Neuronal stem cell (in vitro differentiated cells): ENCODE results near the gene MAN2A1.

Experiments
- DNase-seq: peaks from one replicate; pipeline ENCODE4 v3.0.0-alpha.2; 2013; ENCODE audit warnings: low spot score
- H2AFZ ChIP-seq: one replicate; pipeline ENCODE4 v1.6.1; 2013; ENCODE audit warnings: mild to moderate bottlenecking, low read length, inconsistent platforms
- H2AK5ac ChIP-seq: 2 replicates; pipeline ENCODE4 v1.6.1; 2013; ENCODE audit warnings: low read depth, mild to moderate bottlenecking, inconsistent platforms, low read length, moderate library complexity, mixed read lengths
- H2BK120ac ChIP-seq: 2 replicates; pipeline ENCODE4 v1.6.1; 2013; ENCODE audit warnings: low read depth, mild to moderate bottlenecking, inconsistent platforms, low read length, moderate library complexity, mixed read lengths
- H2BK12ac ChIP-seq: one replicate; pipeline ENCODE4 v1.6.1; 2013; ENCODE audit warnings: low read length, inconsistent platforms
- H2BK15ac ChIP-seq: 2 replicates; pipeline ENCODE4 v1.6.1; 2013; ENCODE audit warnings: mild to moderate bottlenecking, low read length, inconsistent platforms, mixed read lengths
- H2BK5ac ChIP-seq: one replicate; pipeline ENCODE4 v1.6.1; 2013; ENCODE audit warnings: inconsistent platforms, mild to moderate bottlenecking, low read length, moderate library complexity
- H3K14ac ChIP-seq: one replicate; pipeline ENCODE4 v1.6.1; 2013; ENCODE audit warnings: low read length, inconsistent platforms
- H3K18ac ChIP-seq: 2 replicates; pipeline ENCODE4 v1.6.1; 2013; ENCODE audit warnings: low read length, inconsistent platforms
- H3K23ac ChIP-seq: 2 replicates; pipeline ENCODE4 v1.6.1; 2013; ENCODE audit warnings: low read depth, mild to moderate bottlenecking, mixed read lengths, low read length, inconsistent platforms; ENCODE audit not compliant: poor library complexity
- H3K27ac ChIP-seq: replicated peaks from 3 replicates; pipeline ENCODE4 v1.5.1; 2013; ENCODE audit warnings: low read length, inconsistent platforms
- H3K27me3 ChIP-seq, 3 experiments: 2 replicates each; pipeline ENCODE4 v1.6.1; 2013; ENCODE audit warnings: low read length in 3 of 3, mild to moderate bottlenecking in 2 of 3, inconsistent platforms in 1 of 3, low read depth in 1 of 3, mixed read lengths in 1 of 3, moderate library complexity in 1 of 3; ENCODE audit not compliant: control insufficient read depth in 3 of 3, insufficient read depth in 3 of 3
- H3K36me3 ChIP-seq, 2 donors: replicated peaks in 1 of 2; 2 replicates each; pipeline ENCODE4 v1.6.1; 2013; ENCODE audit warnings: low read length in 2 of 2; ENCODE audit not compliant: control insufficient read depth in 2 of 2, insufficient read depth in 2 of 2
- H3K4ac ChIP-seq: 2 replicates; pipeline ENCODE4 v1.6.1; 2013; ENCODE audit warnings: inconsistent platforms, mild to moderate bottlenecking, low read length, moderate library complexity
- H3K4me1 ChIP-seq, 2 donors: 1 replicate in 1 of 2; 2 replicates in 1 of 2; pipeline ENCODE4 v1.6.1; 2013; ENCODE audit warnings: low read length in 2 of 2, low read depth in 1 of 2; ENCODE audit not compliant: control insufficient read depth in 2 of 2, insufficient read depth in 1 of 2
- H3K4me2 ChIP-seq: one replicate; pipeline ENCODE4 v1.6.1; 2013; ENCODE audit warnings: mild to moderate bottlenecking, low read length, inconsistent platforms; ENCODE audit not compliant: insufficient read depth, poor library complexity, severe bottlenecking
- H3K4me3 ChIP-seq, 2 donors: 2 replicates each; pipeline ENCODE4 v1.5.1; 2013; ENCODE audit warnings: low read length in 2 of 2, mild to moderate bottlenecking in 2 of 2, inconsistent platforms in 1 of 2, moderate library complexity in 1 of 2
- H3K79me1 ChIP-seq: one replicate; pipeline ENCODE4 v1.6.1; 2013; ENCODE audit warnings: low read depth, mild to moderate bottlenecking, inconsistent platforms, low read length, moderate library complexity
- H3K9ac ChIP-seq: one replicate; pipeline ENCODE4 v1.6.1; 2013; ENCODE audit warnings: mild to moderate bottlenecking, low read depth, low read length, inconsistent platforms; ENCODE audit not compliant: poor library complexity
- H3K9me3 ChIP-seq, 2 donors: replicated peaks in 1 of 2; 2 replicates each; pipeline versions ENCODE3 to v1.6.1; 2013; ENCODE audit warnings: low read length in 2 of 2, mild to moderate bottlenecking in 2 of 2, inconsistent platforms in 1 of 2, low read depth in 1 of 2, mixed read lengths in 1 of 2, moderate library complexity in 1 of 2; ENCODE audit not compliant: control insufficient read depth in 2 of 2, insufficient read depth in 1 of 2
- H4K8ac ChIP-seq: one replicate; pipeline ENCODE4 v1.6.1; 2013; ENCODE audit warnings: low read depth, mild to moderate bottlenecking, inconsistent platforms, low read length, moderate library complexity
- H4K91ac ChIP-seq: one replicate; pipeline ENCODE4 v1.6.1; 2013; ENCODE audit warnings: low read length, low read depth, mild to moderate bottlenecking, inconsistent platforms; ENCODE audit not compliant: poor library complexity
- WGBS, 2 donors: extraction: QIAGEN DNeasy Blood & Tissue Kit; methylation state at CpG; one replicate each; pipeline ENCODE4 v1.1.7; 2013; ENCODE audit warnings: missing lambda C conversion rate in 2 of 2, mixed read lengths in 1 of 2; ENCODE audit not compliant: insufficient read length in 2 of 2, insufficient replicate concordance in 1 of 2; ENCODE audit errors: extremely low coverage in 2 of 2; 5-methylcytosine and 5-hydroxymethylcytosine counted together

Gene MAN2A1

DNA sequence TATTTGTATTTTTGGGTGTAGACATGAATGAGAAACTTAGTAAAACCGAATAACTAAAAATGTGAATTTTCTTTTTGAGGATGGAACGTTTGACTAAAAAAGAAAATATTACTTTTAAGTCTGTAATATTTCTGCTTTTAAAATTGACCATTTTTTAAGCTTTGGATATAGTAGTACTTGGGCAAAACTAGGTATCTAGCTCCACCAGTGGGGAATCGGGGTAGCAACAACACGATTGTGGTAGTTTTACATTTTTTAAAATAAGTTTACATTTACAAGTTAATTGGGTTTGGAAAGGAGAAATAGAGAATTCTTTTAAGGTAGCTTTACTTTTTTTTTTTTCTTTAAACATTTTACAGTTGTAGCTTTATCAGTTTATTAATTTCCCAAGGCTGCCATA is 154.4 kb downstream of the MAN2A1 start:
- no peak overlapping the region for H3K23ac ChIP-seq
- H4K91ac ChIP-seq = no peak overlapping the region
- H4K8ac ChIP-seq = no peak overlapping the region
- no CpG with 5 or more reads among the region's 4 CpGs for WGBS, 2 donors
- H2AK5ac ChIP-seq = no peak overlapping the region
- H2BK5ac ChIP-seq = no peak overlapping the region
- H2AFZ ChIP-seq = no peak overlapping the region
- no peak overlapping the region for H3K4ac ChIP-seq
- H2BK12ac ChIP-seq = no peak overlapping the region
- no peak overlapping the region for H3K18ac ChIP-seq
- H3K27ac ChIP-seq = no peak overlapping the region
- no peaks in the 10 kb centered on the region for H3K9me3 ChIP-seq
- no peak overlapping the region for H3K14ac ChIP-seq
- no peaks in the 10 kb centered on the region for H3K79me1 ChIP-seq
- no peak overlapping the region for H3K9ac ChIP-seq
- no peak for DNase-seq
- no peak overlapping the region for H2BK120ac ChIP-seq
- H2BK15ac ChIP-seq = no peak overlapping the region
- peaks cover 17 to 98% of the 10 kb centered on the region in 2 donors for H3K36me3 ChIP-seq
- no peaks in the 10 kb centered on the region for H3K4me1 ChIP-seq
- H3K4me3 ChIP-seq = no peak overlapping the region
- no peak overlapping the region for H3K4me2 ChIP-seq
- no peaks in the 10 kb centered on the region for H3K27me3 ChIP-seq

DNA sequence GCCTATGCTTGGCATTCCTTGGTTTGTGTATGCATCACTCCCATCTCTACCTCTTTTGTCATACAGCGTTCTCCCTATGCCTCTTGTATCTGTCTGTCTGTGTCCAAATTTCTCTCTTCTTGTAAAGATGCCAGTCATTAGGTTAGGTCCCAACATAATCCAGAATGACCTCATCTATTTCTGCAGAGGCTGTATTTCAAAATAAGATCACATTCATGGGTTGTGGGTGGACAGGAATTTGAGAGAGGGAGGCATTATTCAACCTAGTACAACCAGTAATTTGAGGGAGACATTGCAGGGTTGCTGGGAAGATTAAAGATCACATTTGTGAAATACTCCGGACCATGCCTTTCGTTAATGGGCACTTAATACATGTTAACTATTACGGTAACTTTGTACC is 155.0 kb downstream of the MAN2A1 start:
- H4K8ac ChIP-seq = no peak overlapping the region
- no peak overlapping the region for H3K23ac ChIP-seq
- no peak overlapping the region for H2BK120ac ChIP-seq
- H3K4me3 ChIP-seq = no peak overlapping the region
- H3K18ac ChIP-seq = no peak overlapping the region
- peaks cover 0 to 2% of the 10 kb centered on the region in 2 donors for H3K9me3 ChIP-seq
- no peak overlapping the region for H2AFZ ChIP-seq
- no peak overlapping the region for H3K4ac ChIP-seq
- no peaks in the 10 kb centered on the region for H3K79me1 ChIP-seq
- no peak overlapping the region for H3K9ac ChIP-seq
- no peaks in the 10 kb centered on the region for H3K27me3 ChIP-seq
- H2BK15ac ChIP-seq = no peak overlapping the region
- H3K27ac ChIP-seq = no peak overlapping the region
- peaks cover 21 to 98% of the 10 kb centered on the region in 2 donors for H3K36me3 ChIP-seq
- H2BK12ac ChIP-seq = no peak overlapping the region
- WGBS, 2 donors = no CpG with 5 or more reads among the region's 4 CpGs
- H2AK5ac ChIP-seq = no peak overlapping the region
- no peak overlapping the region for H4K91ac ChIP-seq
- H3K4me2 ChIP-seq = no peak overlapping the region
- no peaks in the 10 kb centered on the region for H3K4me1 ChIP-seq
- no peak overlapping the region for H3K14ac ChIP-seq
- no peak for DNase-seq
- no peak overlapping the region for H2BK5ac ChIP-seq

DNA sequence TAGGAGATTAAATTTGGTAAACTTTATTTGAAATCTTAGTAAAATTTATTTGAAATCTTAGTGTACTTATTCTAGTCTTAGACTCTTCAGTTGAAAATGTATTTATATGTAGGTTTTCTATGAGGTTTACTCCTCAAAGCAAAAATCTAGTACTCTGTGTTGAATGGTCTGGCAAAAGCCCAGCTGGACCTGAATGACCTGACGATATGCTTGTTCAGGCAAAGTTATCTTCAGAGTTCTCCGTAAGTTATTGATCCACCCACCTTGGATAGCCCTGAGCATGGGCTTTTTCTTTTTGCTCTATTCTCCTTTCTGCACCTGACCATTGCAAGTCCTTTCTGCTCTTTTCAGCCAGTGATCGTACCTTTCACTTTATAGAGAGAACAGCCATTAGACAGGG is 158.4 kb downstream of the MAN2A1 start:
- no peak for DNase-seq
- Histone ChIP-seq H3K9ac (no peak overlapping the region), H2BK15ac (no peak overlapping the region), H3K4me1 (no peaks in the 10 kb centered on the region), H3K4me3 (no peak overlapping the region), H4K8ac (no peak overlapping the region), H3K4ac (no peak overlapping the region), H3K27ac (no peak overlapping the region), H3K9me3 (peaks cover 4 to 15% of the 10 kb centered on the region in 2 donors), H3K23ac (no peak overlapping the region), H3K18ac (no peak overlapping the region), H2BK120ac (no peak overlapping the region), H3K79me1 (no peaks in the 10 kb centered on the region), H2AFZ (no peak overlapping the region), H3K36me3 (peaks cover 23 to 99% of the 10 kb centered on the region in 2 donors), H3K27me3 (no peaks in the 10 kb centered on the region), H4K91ac (no peak overlapping the region), H2AK5ac (no peak overlapping the region), H3K4me2 (no peak overlapping the region), H2BK12ac (no peak overlapping the region), H2BK5ac (no peak overlapping the region), H3K14ac (no peak overlapping the region)
- no CpG with 5 or more reads among the region's 3 CpGs for WGBS, 2 donors

DNA sequence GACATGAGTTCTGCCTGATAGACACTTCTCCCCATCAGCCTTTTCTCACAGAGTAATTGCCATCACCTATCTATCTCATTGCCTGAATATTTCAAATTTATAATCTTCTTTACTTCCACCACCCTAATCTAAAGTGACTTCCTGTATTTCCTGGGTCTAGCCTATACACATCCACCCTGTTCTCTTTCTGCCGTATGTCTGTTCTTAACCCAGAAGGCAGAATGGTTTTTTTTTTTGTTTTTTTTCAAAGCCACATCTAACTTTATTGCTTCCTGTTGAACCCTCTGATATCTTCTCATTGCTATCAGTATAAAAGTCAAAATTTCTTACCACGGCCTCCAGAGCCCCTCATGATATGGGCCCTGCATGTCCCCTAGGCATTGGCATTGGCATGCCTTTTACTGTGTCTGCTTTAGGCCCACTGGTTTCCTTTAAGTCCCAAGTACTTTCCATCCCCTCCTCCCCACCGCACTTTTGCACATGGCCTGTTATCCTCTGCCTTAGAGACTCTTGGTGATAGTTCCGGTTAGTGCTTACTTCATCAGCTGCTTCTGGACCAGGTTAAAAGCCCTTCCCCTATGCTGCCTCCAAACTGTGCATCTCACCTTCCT is 159.9 kb downstream of the MAN2A1 start:
- no peaks in the 10 kb centered on the region for H3K79me1 ChIP-seq
- no peak overlapping the region for H3K18ac ChIP-seq
- H2BK15ac ChIP-seq = no peak overlapping the region
- H3K4ac ChIP-seq = no peak overlapping the region
- H3K23ac ChIP-seq = no peak overlapping the region
- no peak for DNase-seq
- H2AFZ ChIP-seq = no peak overlapping the region
- no peak overlapping the region for H2AK5ac ChIP-seq
- peaks cover 22 to 99% of the 10 kb centered on the region in 2 donors for H3K36me3 ChIP-seq
- H3K4me2 ChIP-seq = no peak overlapping the region
- no peaks in the 10 kb centered on the region for H3K27me3 ChIP-seq
- H3K9me3 ChIP-seq = peaks cover 4 to 15% of the 10 kb centered on the region in 2 donors
- H4K8ac ChIP-seq = no peak overlapping the region
- no peak overlapping the region for H3K9ac ChIP-seq
- H2BK120ac ChIP-seq = no peak overlapping the region
- no peak overlapping the region for H2BK5ac ChIP-seq
- H3K4me3 ChIP-seq = no peak overlapping the region
- no peak overlapping the region for H4K91ac ChIP-seq
- H3K27ac ChIP-seq = no peak overlapping the region
- no peak overlapping the region for H2BK12ac ChIP-seq
- WGBS, 2 donors = no CpG with 5 or more reads among the region's 4 CpGs
- no peaks in the 10 kb centered on the region for H3K4me1 ChIP-seq
- no peak overlapping the region for H3K14ac ChIP-seq
